PC-3 (cell line): ENCODE measurements around the gene BACE2. TPM values are rescaled to one million over a fixed set of nuclear protein-coding genes. Genes with fewer than 3 reads are reported as not detected.

Source experiments
- ATAC-seq: fragments of 200-7000 bp; cut with Tn5 transposase; 2 replicates; pipeline ENCODE4 v1.9.1; 2020; ENCODE audit warnings: mild to moderate bottlenecking, moderate library complexity
- BruUV-seq: library from RNA; stranded (reverse); fragments of 400-500 nt; replicated peaks from 2 replicates; lab custom pipeline; 2021; lab: Mats Ljungman, UMichigan
- CTCF ChIA-PET: fragments of 300-600 bp; sonication (Branson Sonifier 250); formaldehyde crosslinking; loops from one replicate; lab custom pipeline; 2022; ENCODE audit warnings: antibody characterized with exemption; lab: Charles Lee
- POLR2A ChIA-PET: fragments of 300-600 bp; sonication (Branson Sonifier 250); formaldehyde crosslinking; loops from one replicate; lab custom pipeline; 2022; ENCODE audit warnings: antibody characterized with exemption; ENCODE audit not compliant: unreplicated experiment; lab: Charles Lee
- DNase-seq: peaks from one replicate; pipeline ENCODE4 v3.0.0-alpha.2; 2015
- H2AFZ ChIP-seq: fragments of 300-600 bp; sonication (generic); 2 replicates; pipeline ENCODE4 v1.6.0; 2016; ENCODE audit warnings: antibody characterized with exemption, low read length
- H3F3A ChIP-seq: fragments of 300-600 bp; sonication (generic); one replicate; pipeline ENCODE4 v1.6.0; 2017; ENCODE audit warnings: antibody characterized with exemption, low read length, control low read depth, mild to moderate bottlenecking; ENCODE audit not compliant: unreplicated experiment
- H3K27ac ChIP-seq: fragments of 300-600 bp; sonication (generic); 2 replicates; pipeline ENCODE4 v1.5.1; 2016; ENCODE audit warnings: mild to moderate bottlenecking, low read length
- H3K27me3 ChIP-seq: fragments of 300-600 bp; sonication (generic); 2 replicates; pipeline ENCODE4 v1.6.1; 2016; ENCODE audit warnings: low read length, mixed read lengths
- H3K36me3 ChIP-seq: fragments of 300-600 bp; sonication (generic); 2 replicates; pipeline ENCODE4 v1.6.1; 2016; ENCODE audit warnings: low read depth, mixed run types, low read length, mixed read lengths
- H3K4me1 ChIP-seq: fragments of 300-600 bp; sonication (generic); 2 replicates; pipeline ENCODE4 v1.5.1; 2016; ENCODE audit warnings: low read length; ENCODE audit not compliant: insufficient read depth
- H3K4me2 ChIP-seq: fragments of 300-600 bp; sonication (generic); 2 replicates; pipeline ENCODE4 v1.6.0; 2016; ENCODE audit warnings: low read length
- H3K4me3 ChIP-seq: fragments of 300-600 bp; sonication (generic); 2 replicates; pipeline ENCODE4 v1.5.1; 2016; ENCODE audit warnings: mild to moderate bottlenecking, low read length, mixed read lengths
- H3K79me2 ChIP-seq: fragments of 300-600 bp; sonication (generic); 2 replicates; pipeline ENCODE4 v1.6.1; 2017; ENCODE audit warnings: low read length, mixed read lengths
- H3K9ac ChIP-seq: fragments of 300-600 bp; sonication (generic); 2 replicates; pipeline ENCODE4 v1.6.0; 2016; ENCODE audit warnings: mild to moderate bottlenecking, low read length
- H3K9me2 ChIP-seq: fragments of 300-600 bp; sonication (generic); replicated peaks from 2 replicates; pipeline ENCODE4 v1.6.1; 2016; ENCODE audit warnings: mixed run types, low read length, mixed read lengths
- H3K9me3 ChIP-seq: fragments of 300-600 bp; sonication (generic); 2 replicates; pipeline ENCODE4 v1.6.1; 2016; ENCODE audit warnings: low read length, mixed read lengths
- H4K20me1 ChIP-seq: fragments of 300-600 bp; sonication (generic); 2 replicates; pipeline ENCODE4 v1.6.1; 2016; ENCODE audit warnings: low read length, mixed read lengths
- CTCF ChIP-seq: fragments of 300-600 bp; sonication (generic); conservative IDR thresholded peaks from 2 replicates; pipeline ENCODE4 v1.5.1; 2017; ENCODE audit warnings: antibody characterized with exemption, low read depth, mild to moderate bottlenecking, low read length
- EZH2 ChIP-seq: fragments of 300-600 bp; sonication (generic); IDR thresholded peaks from one replicate; pipeline ENCODE4 v1.6.1; 2017; ENCODE audit warnings: antibody characterized with exemption, mild to moderate bottlenecking, low read length; ENCODE audit not compliant: unreplicated experiment
- EZH2phosphoT487 ChIP-seq: fragments of 300-600 bp; sonication (generic); IDR thresholded peaks from 2 replicates; pipeline ENCODE4 v1.6.1; 2018; ENCODE audit warnings: mild to moderate bottlenecking, antibody characterized with exemption, low read length, borderline replicate concordance
- intact Hi-C: fragments of 100-400 bp; cut with micrococcal nuclease; formaldehyde crosslinking; loops from 2 replicates; pipeline ENCODE4 v1.9.0; 2023
- total RNA-seq: library from RNA; depleted of rRNA; stranded (reverse); fragments of >200 nt; gene quantifications from 2 replicates; pipeline ENCODE4 v1.2.3, GENCODE V29; 2014

Gene BACE2
- total RNA-seq, 1 experiment from 2014 or later: 89.2 TPM

DNA sequence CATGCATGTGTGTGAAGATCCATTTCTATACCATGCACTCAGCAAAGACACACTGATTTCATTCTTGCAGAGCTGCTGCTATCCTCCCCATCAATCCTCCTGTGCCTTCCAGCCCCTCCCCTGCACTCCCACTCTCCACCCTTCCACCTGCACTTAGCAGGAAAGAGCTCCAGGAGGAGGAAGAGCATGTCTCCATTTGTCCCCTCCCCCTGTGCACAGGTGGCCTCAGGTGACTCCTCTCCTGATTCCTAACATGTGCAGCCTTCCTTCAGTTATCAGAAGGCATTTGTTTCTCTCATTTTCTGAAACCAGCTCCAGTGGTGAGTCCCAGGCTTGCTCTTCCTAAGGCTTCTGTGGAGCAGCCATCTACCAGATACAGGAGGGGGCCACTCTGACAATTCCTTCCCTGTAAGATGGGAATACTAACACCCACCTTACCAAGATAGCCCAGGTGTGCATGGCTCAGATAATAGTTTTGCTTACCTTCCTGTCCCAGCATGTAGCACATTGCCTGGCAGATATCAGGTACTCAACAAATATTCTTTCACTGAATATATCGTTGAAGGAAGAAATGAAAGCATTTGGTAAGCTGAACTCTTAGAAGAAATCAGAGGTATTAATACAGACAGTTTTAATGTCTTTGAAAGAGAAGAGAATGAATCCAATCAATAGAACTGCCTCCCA, 126.7 kb downstream of the BACE2 start:
- no peaks in the 10 kb centered on the region for H3K79me2 ChIP-seq
- H3K9ac ChIP-seq: no peak overlapping the region
- BruUV-seq: no TSS peak
- TF ChIP-seq CTCF: no peak
- no peak for TF ChIP-seq EZH2
- TF ChIP-seq EZH2phosphoT487: no peak
- CTCF ChIA-PET: interaction anchor here (0.6 kb wide), 1 partner anchor 316 kb away, joined by 4 read pairs; no protein-coding TSS in a partner anchor
- H3F3A ChIP-seq: no peaks in the 10 kb centered on the region
- no peaks in the 10 kb centered on the region for H4K20me1 ChIP-seq
- ATAC-seq: no peak
- no peaks in the 10 kb centered on the region for H3K4me1 ChIP-seq
- POLR2A ChIA-PET: no interaction called here
- intact Hi-C loops: no loop called here
- H3K4me2 ChIP-seq: no peak overlapping the region
- no peaks in the 10 kb centered on the region for H3K9me3 ChIP-seq
- no peak for DNase-seq
- no peak overlapping the region for H3K27ac ChIP-seq
- no peaks in the 10 kb centered on the region for H3K36me3 ChIP-seq
- no peaks in the 10 kb centered on the region for H3K9me2 ChIP-seq
- H3K4me3 ChIP-seq: no peak overlapping the region
- no peak overlapping the region for H2AFZ ChIP-seq
- no peaks in the 10 kb centered on the region for H3K27me3 ChIP-seq

DNA sequence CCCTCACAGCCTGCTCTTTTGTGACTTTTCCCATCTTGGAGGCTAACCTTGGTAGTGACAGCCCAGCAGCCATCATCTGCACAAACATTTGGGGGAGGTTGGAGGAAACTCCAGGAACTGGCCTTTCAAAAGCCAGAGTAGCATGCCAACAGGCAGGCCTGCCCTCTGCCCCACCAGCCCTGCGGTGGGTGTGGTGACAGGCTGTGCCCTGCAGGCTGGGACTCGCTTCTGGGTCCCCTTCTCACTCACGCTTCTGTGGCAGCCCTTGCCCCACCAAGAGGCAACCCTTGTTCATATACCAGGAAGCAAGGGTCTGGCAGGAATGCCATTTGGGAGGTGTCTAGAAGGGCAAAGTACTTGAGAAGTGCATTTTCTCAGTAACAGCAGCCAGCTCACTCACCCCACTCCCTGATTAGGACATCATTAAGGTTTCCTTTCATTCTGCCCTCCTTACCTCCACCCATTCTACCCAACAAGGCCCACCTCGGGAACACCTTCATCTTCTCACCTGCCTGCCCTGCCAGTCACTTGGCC, 127.8 kb downstream of the BACE2 start:
- H3K4me1 ChIP-seq: no peaks in the 10 kb centered on the region
- H3K27ac ChIP-seq: no peak overlapping the region
- H3K79me2 ChIP-seq: no peaks in the 10 kb centered on the region
- intact Hi-C loops: no loop called here
- no peaks in the 10 kb centered on the region for H3K9me3 ChIP-seq
- H3K36me3 ChIP-seq: no peaks in the 10 kb centered on the region
- no peak overlapping the region for H3K4me3 ChIP-seq
- POLR2A ChIA-PET: no interaction called here
- ATAC-seq: no peak
- no peak for DNase-seq
- no peaks in the 10 kb centered on the region for H3K9me2 ChIP-seq
- BruUV-seq: no TSS peak
- H2AFZ ChIP-seq: no peak overlapping the region
- H3F3A ChIP-seq: no peaks in the 10 kb centered on the region
- H3K27me3 ChIP-seq: no peaks in the 10 kb centered on the region
- TF ChIP-seq EZH2: no peak
- no peak for TF ChIP-seq CTCF
- TF ChIP-seq EZH2phosphoT487: no peak
- H4K20me1 ChIP-seq: no peaks in the 10 kb centered on the region
- H3K4me2 ChIP-seq: no peak overlapping the region
- no peak overlapping the region for H3K9ac ChIP-seq
- CTCF ChIA-PET: no interaction called here

DNA sequence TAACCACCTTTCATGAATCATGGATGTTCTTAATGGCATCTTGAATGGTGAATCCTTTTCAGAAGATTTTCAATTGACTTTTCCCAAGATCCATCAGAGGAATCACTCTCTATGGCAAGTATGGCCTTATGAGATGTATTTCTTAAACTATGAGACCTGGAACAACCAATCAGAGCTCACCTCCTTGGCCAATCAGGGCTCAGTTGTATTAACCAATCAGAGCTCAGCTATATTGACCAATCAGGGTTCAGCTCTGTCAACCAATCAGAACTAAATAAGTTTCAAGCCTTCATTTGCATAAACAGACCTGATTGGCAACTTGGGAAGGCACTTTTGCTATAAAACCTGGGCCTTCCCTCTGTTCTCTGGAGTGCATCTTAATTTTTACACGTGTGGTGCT, 135.0 kb downstream of the BACE2 start:
- no peak for ATAC-seq
- Histone ChIP-seq H2AFZ (no peak overlapping the region), H3F3A (no peaks in the 10 kb centered on the region), H3K9me2 (no peaks in the 10 kb centered on the region), H3K9ac (no peak overlapping the region), H3K27ac (no peak overlapping the region), H3K27me3 (peaks cover 29% of the 10 kb centered on the region; the same call in 1 of the 2 replicates), H3K4me2 (no peak overlapping the region), H3K4me3 (no peak overlapping the region), H3K4me1 (no peaks in the 10 kb centered on the region), H3K79me2 (no peaks in the 10 kb centered on the region), H4K20me1 (no peaks in the 10 kb centered on the region), H3K9me3 (no peaks in the 10 kb centered on the region), H3K36me3 (no peaks in the 10 kb centered on the region)
- no TSS peak for BruUV-seq
- TF ChIP-seq CTCF: no peak
- no peak for TF ChIP-seq EZH2phosphoT487
- TF ChIP-seq EZH2: no peak
- ChIA-PET POLR2A (no interaction called here), CTCF (no interaction called here)
- no peak for DNase-seq
- intact Hi-C loops: no loop called here
